Uterus (tissue), 4 donors: ENCODE results near the gene PTPN14. TPM values are rescaled to one million over a fixed set of nuclear protein-coding genes. Genes with fewer than 3 reads are reported as not detected.

Experiments
- DNase-seq, 2 donors: peaks; one replicate each; pipeline ENCODE4 v3.0.0-alpha.2; 2019 to 2020
- H3K27ac ChIP-seq, 2 donors: fragments of 200-600 bp; sonication (generic); 1 replicate in 1 of 2; 2 replicates in 1 of 2; pipeline ENCODE4 v1.5.1; 2016 to 2018
- H3K27me3 ChIP-seq, 2 donors: fragments of 200-600 bp; sonication (generic); one replicate each; pipeline ENCODE4 v1.5.1; 2018 to 2019; ENCODE audit warnings: control low read depth in 1 of 2
- H3K36me3 ChIP-seq, 2 donors: fragments of 200-600 bp; sonication (generic); one replicate each; pipeline ENCODE4 v1.5.1; 2019; ENCODE audit warnings: control low read depth in 1 of 2
- H3K4me1 ChIP-seq, 2 donors: fragments of 200-600 bp; sonication (generic); one replicate each; pipeline ENCODE4 v1.5.1; 2018 to 2019; ENCODE audit warnings: control low read depth in 1 of 2
- H3K4me3 ChIP-seq, 2 donors: fragments of 200-600 bp; sonication (generic); 1 replicate in 1 of 2; 2 replicates in 1 of 2; pipeline ENCODE4 v1.5.1; 2018 to 2019; ENCODE audit warnings: mild to moderate bottlenecking in 1 of 2
- H3K9me3 ChIP-seq, 2 donors: fragments of 200-600 bp; sonication (generic); one replicate each; pipeline ENCODE4 v1.5.1; 2019; ENCODE audit warnings: control low read depth in 1 of 2
- POLR2A ChIP-seq, 2 donors: fragments of 450-650 bp; IDR thresholded peaks; one replicate each; pipeline ENCODE4 v1.6.1; 2016; ENCODE audit warnings: antibody characterized with exemption in 2 of 2, mild to moderate bottlenecking in 1 of 2, moderate library complexity in 1 of 2
- intact Hi-C: fragments of 100-400 bp; cut with DNase I; formaldehyde crosslinking; loops from one replicate; pipeline ENCODE4 v1.15.1; 2023; ENCODE audit warnings: low total_unique reads
- total RNA-seq, 4 donors: library from RNA; depleted of rRNA in 3 of 4; stranded (reverse); fragments of >200 nt in 3 of 4; gene quantifications; one replicate each; pipeline versions ENCODE4 v1.1.0 to v1.2.4, GENCODE V29; 2014 to 2023
- TF ChIP-seq, protein P1 (sequence below), 4 experiments: fragments of 200-600 bp in 2 of 4; fragments of 450-650 bp in 2 of 4; sonication (generic) in 2 of 4; IDR thresholded peaks; one replicate each; pipeline ENCODE4 v1.5.1; 2016 to 2019; ENCODE audit warnings: antibody characterized with exemption in 4 of 4, mild to moderate bottlenecking in 2 of 4, moderate library complexity in 1 of 4
- donor health status: DM: yes; HTN: yes; CAD: no.

PTPN14 gene
- total RNA-seq, 4 donors from 2014 or later, result 13.2 to 78.0 (median 30.9) TPM

DNA sequence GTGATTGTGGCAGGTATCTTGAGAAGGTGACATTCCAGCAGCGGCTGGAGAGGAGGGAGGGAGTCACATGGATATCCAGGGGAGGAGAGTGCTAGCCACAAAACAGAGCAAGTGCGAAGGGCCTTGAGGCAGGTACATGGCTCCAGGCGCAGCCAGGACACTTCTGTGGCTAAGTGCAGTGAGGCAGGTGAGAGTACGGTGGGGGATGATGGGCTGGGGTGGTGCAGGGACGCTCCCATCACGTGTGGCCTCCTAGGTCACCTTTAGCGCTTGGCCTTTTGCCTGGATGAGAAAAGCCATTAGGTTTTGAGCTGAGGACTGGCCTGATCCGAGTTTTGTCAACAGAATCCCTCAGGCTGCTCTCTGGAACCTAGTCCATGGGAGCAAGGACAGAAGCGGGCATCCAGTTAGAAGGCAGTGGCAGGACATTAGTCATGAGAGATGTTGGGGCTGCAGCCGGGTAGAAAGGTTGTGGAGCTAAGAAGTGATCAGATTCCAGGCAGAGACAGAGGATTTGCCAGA lies 238.8 kb downstream of the PTPN14 start:
- Histone ChIP-seq H3K9me3 (no peaks in the 10 kb centered on the region), H3K4me1 (no peaks in the 10 kb centered on the region), H3K27me3 (no peaks in the 10 kb centered on the region), H3K36me3 (no peaks in the 10 kb centered on the region), H3K27ac (no peak overlapping the region), H3K4me3 (no peak overlapping the region)
- intact Hi-C loops, result no loop called here
- no peak for DNase-seq
- TF ChIP-seq, protein P1, sequence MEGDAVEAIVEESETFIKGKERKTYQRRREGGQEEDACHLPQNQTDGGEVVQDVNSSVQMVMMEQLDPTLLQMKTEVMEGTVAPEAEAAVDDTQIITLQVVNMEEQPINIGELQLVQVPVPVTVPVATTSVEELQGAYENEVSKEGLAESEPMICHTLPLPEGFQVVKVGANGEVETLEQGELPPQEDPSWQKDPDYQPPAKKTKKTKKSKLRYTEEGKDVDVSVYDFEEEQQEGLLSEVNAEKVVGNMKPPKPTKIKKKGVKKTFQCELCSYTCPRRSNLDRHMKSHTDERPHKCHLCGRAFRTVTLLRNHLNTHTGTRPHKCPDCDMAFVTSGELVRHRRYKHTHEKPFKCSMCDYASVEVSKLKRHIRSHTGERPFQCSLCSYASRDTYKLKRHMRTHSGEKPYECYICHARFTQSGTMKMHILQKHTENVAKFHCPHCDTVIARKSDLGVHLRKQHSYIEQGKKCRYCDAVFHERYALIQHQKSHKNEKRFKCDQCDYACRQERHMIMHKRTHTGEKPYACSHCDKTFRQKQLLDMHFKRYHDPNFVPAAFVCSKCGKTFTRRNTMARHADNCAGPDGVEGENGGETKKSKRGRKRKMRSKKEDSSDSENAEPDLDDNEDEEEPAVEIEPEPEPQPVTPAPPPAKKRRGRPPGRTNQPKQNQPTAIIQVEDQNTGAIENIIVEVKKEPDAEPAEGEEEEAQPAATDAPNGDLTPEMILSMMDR (IDR thresholded peaks at IDR 0.05), result no peak

DNA sequence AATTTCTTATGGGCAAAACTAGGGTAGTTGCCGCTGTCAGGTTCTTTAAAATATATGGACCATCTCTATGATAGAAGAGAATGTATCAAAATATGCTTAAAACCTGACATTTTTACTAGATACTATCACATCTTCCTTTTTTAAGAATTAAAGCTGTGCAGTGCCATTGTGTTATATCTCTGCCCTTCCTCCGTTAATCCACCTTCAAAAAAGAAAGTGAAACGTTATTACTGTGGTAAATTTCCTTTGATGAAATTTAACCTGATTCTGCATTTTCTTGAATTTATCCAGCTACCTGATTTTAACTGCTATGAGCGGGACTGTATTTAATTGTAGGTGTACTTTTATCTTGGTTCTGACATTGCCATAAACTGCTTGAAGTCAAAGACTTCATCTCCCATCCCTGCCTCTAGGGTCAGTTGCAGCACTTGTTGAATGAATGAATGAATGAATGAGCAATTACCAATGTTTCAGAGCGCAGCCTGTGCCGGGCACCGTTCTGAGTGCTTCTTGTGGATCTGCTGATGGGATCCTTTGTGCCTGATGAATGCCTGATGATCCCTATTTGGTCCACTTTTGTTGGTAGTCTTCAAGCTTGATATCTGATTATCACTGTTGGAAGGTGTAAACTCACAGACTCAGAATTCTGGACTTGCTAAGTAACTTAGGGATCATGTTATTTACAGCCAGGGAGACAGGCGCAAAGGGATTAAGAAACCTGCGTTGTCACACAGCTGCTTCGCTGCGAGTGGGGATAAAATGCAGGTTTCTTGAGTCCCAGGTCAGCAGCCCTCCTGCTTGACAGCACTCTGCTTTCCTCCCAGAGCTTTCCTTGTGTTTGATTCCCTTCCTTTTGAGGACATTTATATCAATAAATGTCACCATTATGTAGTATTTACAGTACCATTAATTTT lies 240.4 kb downstream of the PTPN14 start:
- intact Hi-C loops, result no loop called here

DNA sequence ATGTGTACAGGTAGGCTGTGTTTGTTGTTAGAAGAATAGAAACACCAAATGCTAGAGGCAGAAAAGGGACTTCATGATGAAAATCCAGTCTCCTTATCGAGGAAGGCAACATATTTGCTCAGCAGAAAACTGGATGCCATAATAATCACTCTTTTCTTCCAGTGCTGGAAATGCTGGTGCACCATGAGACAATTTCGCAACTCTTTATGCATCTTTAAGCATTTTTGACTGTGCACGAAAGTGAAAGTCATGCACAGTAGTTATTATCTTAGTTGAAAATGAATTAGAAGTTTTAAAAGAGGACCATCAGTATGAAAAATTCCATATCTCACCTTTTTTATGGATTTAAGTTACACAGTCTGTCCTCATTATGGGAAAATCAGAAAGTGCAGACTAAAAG lies 241.4 kb downstream of the PTPN14 start:
- no peaks in the 10 kb centered on the region for H3K4me1 ChIP-seq
- no peak for TF ChIP-seq POLR2A (IDR thresholded peaks at IDR 0.05)
- TF ChIP-seq, protein P1 (IDR thresholded peaks at IDR 0.05), result no peak
- intact Hi-C loops, result no loop called here
- no peaks in the 10 kb centered on the region for H3K27me3 ChIP-seq
- H3K27ac ChIP-seq, result no peak overlapping the region
- no peaks in the 10 kb centered on the region for H3K9me3 ChIP-seq
- no peaks in the 10 kb centered on the region for H3K36me3 ChIP-seq
- DNase-seq, result no peak
- H3K4me3 ChIP-seq, result no peak overlapping the region

More for the DNA sequence above, 240.4 kb downstream of the PTPN14 start:
- no peaks in the 10 kb centered on the region for H3K36me3 ChIP-seq
- no peak overlapping the region for H3K4me3 ChIP-seq
- no peak for TF ChIP-seq POLR2A (IDR thresholded peaks at IDR 0.05)
- TF ChIP-seq, protein P1 (IDR thresholded peaks at IDR 0.05), result no peak
- no peaks in the 10 kb centered on the region for H3K27me3 ChIP-seq
- H3K27ac ChIP-seq, result no peak overlapping the region
- H3K9me3 ChIP-seq, result no peaks in the 10 kb centered on the region
- no peaks in the 10 kb centered on the region for H3K4me1 ChIP-seq
- no peak for DNase-seq

DNA sequence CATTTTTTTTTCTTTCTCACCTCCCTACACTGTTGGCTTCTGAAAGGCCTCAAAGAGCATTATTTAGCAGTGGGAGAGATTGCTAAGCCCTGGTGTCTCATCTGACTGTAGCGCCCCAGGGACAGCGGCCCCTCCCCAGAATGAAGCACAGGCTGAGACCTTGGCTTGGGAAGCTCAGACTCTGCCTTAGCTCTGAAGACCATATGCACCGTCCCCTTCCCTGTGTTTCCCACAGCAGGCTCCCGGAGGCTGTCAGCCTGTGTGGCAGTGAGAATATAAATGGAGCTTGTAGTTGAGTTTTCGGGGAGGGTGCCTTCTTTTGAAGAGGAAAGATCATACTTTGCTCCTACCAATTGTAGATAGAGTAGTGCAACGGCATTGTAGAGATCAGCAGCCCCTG lies 245.1 kb downstream of the PTPN14 start:
- TF ChIP-seq, protein P1 (IDR thresholded peaks at IDR 0.05), result no peak
- TF ChIP-seq POLR2A (IDR thresholded peaks at IDR 0.05), result no peak
- Histone ChIP-seq H3K9me3 (no peaks in the 10 kb centered on the region), H3K27ac (no peak overlapping the region), H3K4me1 (no peaks in the 10 kb centered on the region), H3K27me3 (no peaks in the 10 kb centered on the region), H3K36me3 (no peaks in the 10 kb centered on the region), H3K4me3 (no peak overlapping the region)
- DNase-seq, result no peak
- intact Hi-C loops, result no loop called here

DNA sequence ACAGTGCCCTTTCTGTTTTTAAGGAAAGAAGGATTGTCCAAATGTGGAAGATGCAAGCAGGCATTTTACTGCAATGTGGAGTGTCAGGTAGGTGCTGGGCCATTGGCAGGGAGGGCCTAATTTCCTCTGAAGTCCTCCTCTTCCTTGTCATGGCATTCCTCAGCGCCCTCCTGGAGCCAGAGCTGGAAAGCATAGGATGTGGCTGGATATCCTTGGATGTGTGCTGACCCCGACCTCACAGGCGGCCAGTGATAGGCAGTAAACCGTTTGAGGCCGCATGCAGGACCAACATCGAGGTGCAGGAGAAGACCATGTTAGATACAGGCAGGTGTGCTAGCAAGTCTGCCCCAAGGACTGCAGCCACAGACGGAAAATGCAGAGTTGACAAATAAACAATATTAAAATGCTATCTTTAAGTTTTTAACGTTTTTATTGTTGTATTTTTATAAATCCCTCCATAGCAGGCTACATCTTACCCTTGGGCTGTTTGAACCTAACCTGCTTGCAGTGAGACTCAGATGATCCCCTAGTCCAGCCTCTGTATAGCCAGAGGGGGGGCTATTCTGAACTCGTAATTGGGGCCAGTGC lies 246.1 kb downstream of the PTPN14 start:
- H3K27me3 ChIP-seq, result no peaks in the 10 kb centered on the region
- H3K27ac ChIP-seq, result no peak overlapping the region
- no peaks in the 10 kb centered on the region for H3K36me3 ChIP-seq
- H3K9me3 ChIP-seq, result no peaks in the 10 kb centered on the region
- H3K4me3 ChIP-seq, result no peak overlapping the region
- TF ChIP-seq POLR2A (IDR thresholded peaks at IDR 0.05), result no peak
- TF ChIP-seq, protein P1 (IDR thresholded peaks at IDR 0.05), result no peak
- H3K4me1 ChIP-seq, result no peaks in the 10 kb centered on the region
- DNase-seq, result no peak
- intact Hi-C loops, result no loop called here
